ENCODE measurements around the gene PKNOX2.

DNA sequence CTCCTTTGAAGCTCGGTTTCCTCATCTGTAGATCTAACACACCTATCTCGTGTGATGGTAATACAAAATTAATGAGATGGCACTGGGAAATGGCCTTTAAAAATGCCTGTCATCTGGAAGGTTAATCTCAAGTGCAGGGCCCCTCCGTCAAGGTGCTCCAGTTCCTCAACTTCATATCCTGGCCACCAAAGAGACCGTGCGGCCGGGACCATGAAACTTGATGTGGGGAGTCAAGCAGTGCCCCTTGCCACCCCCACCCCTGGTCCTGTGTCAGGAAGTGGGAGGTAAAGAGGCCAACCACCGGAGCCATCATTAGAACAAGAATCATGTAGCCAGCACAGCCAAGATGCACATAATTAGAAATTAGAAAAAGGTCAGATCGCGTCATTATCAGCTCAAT lies 223.3 kb downstream of the PKNOX2 start:
- TF ChIP-seq, protein P1, sequence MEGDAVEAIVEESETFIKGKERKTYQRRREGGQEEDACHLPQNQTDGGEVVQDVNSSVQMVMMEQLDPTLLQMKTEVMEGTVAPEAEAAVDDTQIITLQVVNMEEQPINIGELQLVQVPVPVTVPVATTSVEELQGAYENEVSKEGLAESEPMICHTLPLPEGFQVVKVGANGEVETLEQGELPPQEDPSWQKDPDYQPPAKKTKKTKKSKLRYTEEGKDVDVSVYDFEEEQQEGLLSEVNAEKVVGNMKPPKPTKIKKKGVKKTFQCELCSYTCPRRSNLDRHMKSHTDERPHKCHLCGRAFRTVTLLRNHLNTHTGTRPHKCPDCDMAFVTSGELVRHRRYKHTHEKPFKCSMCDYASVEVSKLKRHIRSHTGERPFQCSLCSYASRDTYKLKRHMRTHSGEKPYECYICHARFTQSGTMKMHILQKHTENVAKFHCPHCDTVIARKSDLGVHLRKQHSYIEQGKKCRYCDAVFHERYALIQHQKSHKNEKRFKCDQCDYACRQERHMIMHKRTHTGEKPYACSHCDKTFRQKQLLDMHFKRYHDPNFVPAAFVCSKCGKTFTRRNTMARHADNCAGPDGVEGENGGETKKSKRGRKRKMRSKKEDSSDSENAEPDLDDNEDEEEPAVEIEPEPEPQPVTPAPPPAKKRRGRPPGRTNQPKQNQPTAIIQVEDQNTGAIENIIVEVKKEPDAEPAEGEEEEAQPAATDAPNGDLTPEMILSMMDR (conservative IDR thresholded peaks at IDR 0.05; ENCODE audit: low read length), result no peak
- TF ChIP-seq EZH2phosphoT487 (IDR thresholded peaks at IDR 0.05; ENCODE audit: borderline replicate concordance, low read depth, low read length), result no peak

Data from OCI-LY7 (cell line).